ENCODE results near the gene PRKG1. TPM values are rescaled to one million over a fixed set of nuclear protein-coding genes. Genes with fewer than 3 reads are reported as not detected.
"Not testable (repeated sequence)": the region's sequence is repeated elsewhere in the genome, so short reads cannot be mapped to it uniquely, and the experiment has no call there.

Gene PRKG1
- polyA plus RNA-seq, 3 donors, result 12.9 to 15.4 (median 13.7) TPM

DNA sequence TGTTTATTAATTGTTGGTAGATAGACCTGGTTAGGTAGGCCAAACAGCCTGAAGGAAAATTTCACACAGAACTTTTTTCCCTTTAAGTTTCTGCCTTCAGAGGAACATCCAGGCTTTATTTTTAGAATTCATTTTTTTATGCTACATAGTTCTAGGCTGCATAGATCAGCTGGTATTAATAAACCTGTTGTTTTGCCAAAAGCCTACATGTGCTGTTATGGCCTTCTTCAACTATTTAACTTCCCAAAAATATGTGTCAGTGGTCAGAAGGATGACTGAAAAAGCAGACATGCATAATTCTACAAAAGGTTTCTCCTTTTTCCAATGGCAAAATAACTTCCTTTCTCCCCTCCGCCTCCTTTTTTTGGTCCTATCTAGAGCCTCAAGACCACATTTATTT lies 936.8 kb downstream of the PRKG1 start:
- no peak for DNase-seq (ENCODE audit: low read depth in 3 of 3, low spot score in 2 of 3)

DNA sequence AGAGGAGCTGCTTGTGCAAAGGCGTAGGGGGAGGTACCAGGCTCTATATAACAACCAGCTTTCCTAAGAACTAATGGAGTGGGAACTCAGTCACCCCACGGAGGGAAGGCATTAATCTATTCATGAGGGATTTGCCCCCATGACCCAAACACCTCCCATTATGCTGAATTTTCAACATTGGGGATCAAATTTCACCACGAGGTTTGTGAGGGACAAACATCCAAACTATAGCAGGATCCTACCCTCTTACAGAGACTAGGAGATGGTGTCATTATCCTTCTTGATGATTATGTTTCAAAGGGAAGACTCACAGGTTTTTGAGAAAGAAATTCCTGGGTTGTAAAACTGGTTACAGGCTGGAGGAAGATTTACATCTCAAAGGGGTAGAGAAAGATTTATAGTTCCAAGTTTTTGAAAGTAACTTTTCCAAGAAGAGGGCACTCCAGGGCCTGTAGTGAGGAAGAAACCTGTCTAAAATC lies 944.8 kb downstream of the PRKG1 start:
- peak in 2 of 3 donors; percentile 14 to 30 for DNase-seq (ENCODE audit: low read depth in 3 of 3, low spot score in 2 of 3)

DNA sequence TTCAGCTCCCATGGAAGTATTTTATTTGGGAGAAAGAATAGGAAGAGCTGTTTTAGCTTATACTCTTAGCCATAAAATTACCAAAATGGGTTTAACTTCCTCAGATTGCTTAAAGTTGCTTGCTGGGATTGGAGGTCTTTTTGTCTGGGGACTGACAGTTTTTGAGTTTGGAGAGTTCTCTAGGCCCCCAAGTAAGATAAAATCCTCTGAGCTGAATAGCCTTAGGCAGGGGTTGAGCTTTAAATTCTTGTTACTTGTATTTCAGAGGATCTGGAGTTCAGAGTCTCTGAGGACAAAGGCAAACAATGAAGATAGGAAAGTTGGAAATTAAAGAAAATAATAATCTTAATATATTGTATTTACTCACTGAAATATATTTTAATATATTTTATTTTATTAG lies 945.4 kb downstream of the PRKG1 start:
- DNase-seq (ENCODE audit: low read depth in 3 of 3, low spot score in 2 of 3), result no peak

DNA sequence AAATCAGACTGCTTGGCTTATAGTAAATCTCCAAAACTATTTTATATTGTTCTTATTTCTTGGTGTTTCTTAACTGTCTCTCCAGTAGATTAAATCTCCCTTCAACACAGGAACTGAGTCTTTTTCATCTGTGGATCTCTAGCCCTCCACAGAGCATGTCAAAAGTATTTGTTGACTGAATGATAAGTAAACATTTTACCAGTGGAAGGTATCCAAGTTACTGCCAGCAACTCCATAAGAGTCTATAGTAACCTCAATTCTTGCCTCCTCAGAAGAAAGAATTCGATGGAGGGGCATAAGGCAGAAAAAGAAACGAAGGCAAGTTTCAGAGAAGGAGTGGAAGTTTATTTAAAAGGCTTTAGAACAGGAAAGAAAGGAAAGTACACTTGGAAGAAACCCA lies 945.9 kb downstream of the PRKG1 start:
- no peak for DNase-seq (ENCODE audit: low read depth in 3 of 3, low spot score in 2 of 3)

DNA sequence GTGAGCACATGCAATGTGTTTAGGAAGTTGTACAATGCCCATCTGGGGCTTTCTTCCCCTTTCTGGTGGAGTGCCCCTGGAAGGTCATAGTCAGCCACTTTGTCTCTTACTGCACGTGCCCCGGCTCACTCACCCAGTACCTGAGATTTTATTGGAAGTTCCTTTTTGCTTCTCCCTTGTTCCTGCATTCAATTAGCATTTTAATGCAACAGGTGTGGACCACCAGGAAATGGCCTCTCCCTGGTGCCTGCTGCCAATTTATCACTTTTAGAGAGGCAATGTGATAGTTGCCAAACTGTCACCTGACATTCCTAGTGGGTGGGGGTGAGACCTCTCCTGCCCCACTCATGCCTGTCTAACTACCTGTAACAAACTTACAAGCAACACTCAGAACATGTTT lies 946.4 kb downstream of the PRKG1 start:
- no peak for DNase-seq (ENCODE audit: low read depth in 3 of 3, low spot score in 2 of 3)

DNA sequence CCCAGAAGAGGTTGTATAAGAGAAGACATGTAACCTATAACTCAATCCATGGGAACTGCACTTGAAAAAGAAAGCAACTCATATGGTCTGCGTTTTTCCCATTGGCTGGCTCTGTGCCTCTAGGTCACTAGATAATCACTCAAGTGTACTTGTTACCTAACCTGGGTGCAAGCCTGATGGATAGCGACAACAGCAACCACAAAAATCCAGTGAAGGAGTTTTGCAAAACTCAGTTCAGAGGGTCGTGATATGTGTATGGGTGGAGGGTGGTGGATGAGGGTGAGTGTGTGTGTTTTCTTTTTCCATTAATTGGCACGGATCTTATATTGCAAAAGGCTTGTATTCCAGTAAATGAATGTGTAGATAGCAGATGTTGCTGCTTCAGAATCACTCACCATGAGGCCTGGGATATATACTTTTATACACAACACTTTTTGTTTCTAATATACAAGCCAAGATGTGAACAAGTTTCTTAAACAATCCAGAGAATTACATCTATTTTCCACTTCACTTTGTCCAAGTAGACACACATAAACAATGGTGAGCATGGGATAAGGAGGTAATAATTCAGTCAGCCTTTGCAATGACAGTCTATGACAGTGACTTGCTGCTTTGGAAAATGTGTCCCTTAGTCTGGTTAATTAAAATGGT lies 952.9 kb downstream of the PRKG1 start:
- DNase-seq (ENCODE audit: low read depth in 3 of 3, low spot score in 2 of 3), result no peak

DNA sequence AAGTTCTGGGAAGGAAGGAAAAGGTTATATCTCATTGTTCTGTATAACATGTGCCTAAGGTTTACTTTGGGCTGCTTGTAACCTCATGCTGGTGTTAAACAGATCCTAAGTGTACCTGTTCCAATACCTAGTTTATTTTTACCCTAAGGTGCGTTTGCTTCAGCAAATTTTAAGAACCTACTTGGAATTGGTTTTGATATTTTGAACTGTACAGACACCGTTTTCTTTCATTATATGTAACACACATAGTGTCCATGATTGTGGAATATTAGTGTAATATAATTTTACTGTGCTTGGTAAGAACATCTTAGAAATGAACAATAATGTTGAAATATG lies 954.2 kb downstream of the PRKG1 start:
- DNase-seq (ENCODE audit: low read depth in 3 of 3, low spot score in 2 of 3), result no peak

DNA sequence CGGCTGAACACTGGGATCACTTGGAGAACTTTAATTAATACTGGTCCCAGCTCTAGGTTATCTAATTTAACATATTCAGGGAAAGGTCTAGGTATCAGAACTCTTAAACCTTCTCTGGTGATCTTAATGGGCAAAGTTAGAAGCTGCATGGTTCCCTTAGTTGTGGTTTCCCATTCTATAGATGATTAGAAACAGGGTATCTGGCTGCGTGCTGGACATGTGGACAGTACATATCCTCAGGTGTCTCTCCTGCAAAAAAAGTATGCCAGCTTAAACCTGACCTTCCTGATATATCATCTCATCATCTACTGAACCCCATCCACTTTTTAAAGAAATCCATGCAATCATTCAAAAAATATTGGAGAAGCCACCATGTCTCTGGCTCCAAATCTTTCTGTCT lies 955.3 kb downstream of the PRKG1 start:
- no peak for DNase-seq (ENCODE audit: low read depth in 3 of 3, low spot score in 2 of 3)

DNA sequence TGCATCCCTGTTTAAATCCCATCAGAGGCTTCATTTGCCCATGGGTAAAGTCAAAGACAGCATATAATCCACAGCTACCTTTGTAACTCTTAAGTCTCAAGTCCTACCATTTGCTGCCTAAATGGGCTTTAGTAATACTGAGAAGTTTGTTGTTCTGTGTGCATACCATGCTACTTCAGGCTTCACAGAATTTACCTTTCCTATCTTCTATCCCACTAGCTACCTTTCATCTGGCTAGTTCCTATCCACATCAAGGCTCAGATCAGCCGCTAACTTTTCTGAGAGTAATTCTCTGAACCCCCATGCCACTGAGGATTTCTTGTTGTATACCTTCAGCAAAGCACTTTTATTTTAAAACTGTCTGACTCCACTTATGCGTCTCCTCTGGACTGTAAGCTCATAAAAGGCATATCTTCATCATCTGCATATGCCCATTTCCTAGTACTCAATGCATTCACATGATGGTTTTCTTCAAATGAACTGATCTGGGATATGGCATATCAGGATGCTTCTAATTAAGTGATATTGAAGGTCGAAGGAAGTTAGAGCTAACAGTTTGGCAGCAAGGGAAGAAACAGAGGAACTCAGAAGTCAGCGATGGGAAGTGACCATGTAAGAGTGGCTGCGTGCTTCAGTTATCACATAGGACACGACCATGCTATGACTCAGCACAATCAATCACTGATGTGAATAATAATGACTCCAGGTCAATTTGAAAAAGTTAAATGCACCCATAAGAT lies 955.9 kb downstream of the PRKG1 start:
- DNase-seq (ENCODE audit: low read depth in 3 of 3, low spot score in 2 of 3), result no peak

DNA sequence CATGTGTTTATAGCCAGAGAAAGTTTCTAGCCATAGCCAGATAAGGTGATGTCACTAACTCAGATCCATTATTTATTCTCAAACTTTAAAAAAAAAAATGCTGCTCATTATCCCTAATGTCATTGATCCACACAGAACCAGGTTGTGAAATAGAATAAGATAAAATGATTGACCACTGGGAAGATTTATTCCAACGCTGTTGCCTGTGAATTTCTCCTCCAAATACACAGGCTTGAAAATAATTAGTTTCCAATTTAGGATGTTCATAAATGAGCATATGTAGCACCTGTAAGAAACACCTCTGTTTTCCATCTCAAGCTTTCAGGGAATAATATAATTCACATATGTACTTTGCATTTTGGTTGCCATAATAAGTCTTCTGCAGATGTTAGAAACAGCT lies 956.7 kb downstream of the PRKG1 start:
- DNase-seq (ENCODE audit: low read depth in 3 of 3, low spot score in 2 of 3), result no peak

DNA sequence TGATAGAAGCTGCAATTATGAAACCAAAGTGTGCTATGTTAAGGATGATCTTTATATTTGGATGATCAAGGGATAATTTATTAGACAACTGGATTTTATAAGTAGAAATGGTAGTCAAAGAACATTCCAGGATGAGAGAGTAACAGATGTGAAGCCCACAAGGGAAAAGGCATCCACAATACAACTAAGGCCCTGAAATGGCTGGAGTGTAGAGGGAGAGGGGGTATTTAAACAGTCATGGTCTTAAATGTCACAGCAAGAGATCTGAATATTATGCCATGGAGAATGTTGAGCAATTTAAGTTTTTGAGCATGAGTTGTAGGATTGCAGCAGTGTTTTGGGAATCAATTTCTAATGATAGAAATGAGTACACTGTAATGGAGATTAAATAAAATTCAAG lies 957.5 kb downstream of the PRKG1 start:
- DNase-seq (ENCODE audit: low read depth in 3 of 3, low spot score in 2 of 3), result no peak

DNA sequence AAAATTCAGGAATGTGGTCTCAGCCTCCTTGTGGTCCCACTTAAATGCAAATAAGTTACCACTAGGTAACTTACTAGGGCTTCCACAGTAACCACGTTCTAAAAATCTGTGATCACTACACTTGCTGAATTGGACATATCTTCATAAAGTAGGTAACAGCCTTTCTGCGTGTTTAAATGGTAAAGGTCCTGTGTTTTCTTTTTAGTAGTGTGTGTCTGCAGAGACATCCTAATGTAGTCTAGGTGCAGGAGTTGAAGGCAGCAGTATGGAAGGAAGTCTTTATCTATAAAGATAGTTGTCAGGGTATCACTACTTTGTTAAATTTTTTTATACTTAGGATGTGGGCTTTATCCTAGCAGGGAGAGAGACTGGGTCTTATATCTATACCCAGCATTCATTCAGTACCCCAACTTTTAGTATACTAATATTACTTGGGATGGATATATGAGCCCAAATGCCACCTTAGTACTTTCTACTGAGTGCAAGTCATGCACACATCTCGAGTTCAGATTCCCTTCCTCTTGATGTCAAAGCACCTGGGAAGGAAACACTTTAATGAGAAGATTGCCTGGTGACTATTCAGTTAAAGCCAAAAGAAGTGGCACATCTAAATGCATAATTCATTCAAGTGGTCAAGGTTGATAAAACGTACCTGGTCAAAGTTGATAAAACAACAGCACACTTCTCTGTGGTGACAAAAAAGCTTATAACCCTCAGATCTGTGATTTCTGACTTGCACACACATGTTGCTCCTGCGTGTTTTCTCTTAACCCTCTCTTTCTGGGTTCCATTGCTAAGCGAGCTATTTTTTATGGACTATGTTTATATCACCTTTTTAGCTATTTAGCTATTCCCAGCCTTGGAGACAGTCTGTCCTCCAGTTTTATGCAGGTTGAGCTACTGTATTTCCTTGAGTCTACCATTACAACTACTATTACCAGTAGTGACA lies 958.7 kb downstream of the PRKG1 start:
- no peak for DNase-seq (ENCODE audit: low read depth in 3 of 3, low spot score in 2 of 3)

DNA sequence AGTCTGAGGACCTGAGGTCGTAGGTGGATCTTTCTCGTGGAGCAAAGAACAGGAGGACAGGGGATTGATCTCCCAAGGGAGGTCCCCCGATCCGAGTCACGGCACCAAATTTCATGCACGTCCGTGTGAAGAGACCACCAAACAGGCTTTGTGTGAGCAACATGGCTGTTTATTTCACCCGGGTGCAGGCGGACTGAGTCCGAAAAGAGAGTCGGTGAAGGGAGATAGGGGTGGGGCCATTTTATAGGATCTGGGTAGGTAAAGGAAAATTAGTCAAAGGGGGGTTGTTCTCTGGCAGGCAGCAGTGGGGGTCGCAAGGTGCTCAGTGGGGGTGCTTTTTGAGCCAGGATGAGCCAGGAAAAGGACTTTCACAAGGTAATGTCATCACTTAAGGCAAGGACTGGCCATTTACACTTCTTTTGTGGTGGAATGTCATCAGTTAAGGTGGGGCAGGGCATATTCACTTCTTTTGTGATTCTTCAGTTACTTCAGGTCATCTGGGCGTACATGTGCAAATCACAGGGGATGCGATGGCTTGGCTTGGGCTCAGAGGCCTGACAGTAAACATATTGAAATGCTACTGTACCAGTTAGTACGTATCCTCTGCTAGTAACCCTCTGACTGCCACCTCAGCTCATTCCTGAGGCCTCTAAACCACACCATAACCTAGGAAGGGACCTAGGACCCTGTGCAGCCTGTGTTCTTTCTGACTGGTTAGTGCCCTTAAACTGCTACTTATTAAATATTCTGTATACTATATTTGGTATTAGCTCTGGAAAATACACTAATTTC lies 964.9 kb downstream of the PRKG1 start:
- not testable (repeated sequence) for DNase-seq (ENCODE audit: low read depth in 3 of 3, low spot score in 2 of 3)

DNA sequence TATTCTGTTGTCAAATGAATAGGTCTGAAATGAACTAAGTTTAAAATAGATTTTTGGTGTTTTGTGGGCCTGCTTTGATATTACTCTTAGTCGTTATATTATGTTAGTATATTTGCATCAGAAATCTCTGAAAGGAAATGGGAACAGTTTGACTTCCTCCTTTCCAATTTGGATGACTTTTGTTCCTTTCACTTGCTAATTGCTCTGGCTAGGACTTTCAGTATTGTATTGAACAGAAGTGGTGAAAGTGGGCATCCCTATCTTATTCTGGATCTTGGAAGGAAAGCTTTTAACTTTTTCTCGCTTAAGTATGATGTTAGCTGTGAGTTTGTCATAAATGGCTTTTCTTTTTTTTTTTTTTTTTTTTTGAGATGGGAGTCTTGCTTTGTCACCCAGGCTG lies 966.2 kb downstream of the PRKG1 start:
- DNase-seq (ENCODE audit: low read depth in 3 of 3, low spot score in 2 of 3), result no peak

DNA sequence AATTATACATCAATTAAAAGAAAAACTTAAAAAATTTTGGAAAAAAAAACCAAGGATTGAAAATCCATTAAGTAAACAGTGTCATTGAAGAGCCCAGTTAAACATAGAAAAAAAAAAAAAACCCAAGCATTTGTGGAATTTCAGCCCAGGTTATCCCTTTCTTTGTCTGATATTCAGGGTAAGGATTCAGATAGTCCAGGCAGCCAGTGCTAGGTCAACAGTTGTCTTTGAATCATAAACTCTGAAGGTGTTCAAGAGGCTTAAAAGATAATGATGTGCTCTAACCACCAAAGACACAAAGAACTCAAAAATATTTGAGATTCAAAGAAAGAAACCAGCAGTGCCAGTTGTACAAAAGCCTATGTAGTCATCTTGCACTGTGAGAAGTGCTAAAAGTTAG lies 969.5 kb downstream of the PRKG1 start:
- DNase-seq (ENCODE audit: low read depth in 3 of 3, low spot score in 2 of 3), result no peak

DNA sequence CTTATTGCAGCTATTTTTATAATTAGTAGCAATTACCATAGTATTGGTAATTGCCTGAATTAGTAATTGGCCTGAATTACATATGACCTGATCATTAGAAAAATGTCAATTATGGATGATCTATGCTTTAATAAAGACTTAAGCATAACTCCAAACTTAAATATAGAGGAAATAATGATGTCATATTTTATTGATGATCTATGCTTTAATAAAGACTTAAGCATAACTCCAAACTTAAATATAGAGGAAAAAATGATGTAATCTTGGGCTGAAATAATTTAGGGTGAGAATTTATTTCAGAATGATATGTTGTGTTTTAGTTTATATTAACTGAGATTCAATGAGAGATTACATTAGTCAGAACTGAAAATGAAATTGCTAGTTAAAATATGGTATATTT lies 973.8 kb downstream of the PRKG1 start:
- no peak for DNase-seq (ENCODE audit: low read depth in 3 of 3, low spot score in 2 of 3)

DNA sequence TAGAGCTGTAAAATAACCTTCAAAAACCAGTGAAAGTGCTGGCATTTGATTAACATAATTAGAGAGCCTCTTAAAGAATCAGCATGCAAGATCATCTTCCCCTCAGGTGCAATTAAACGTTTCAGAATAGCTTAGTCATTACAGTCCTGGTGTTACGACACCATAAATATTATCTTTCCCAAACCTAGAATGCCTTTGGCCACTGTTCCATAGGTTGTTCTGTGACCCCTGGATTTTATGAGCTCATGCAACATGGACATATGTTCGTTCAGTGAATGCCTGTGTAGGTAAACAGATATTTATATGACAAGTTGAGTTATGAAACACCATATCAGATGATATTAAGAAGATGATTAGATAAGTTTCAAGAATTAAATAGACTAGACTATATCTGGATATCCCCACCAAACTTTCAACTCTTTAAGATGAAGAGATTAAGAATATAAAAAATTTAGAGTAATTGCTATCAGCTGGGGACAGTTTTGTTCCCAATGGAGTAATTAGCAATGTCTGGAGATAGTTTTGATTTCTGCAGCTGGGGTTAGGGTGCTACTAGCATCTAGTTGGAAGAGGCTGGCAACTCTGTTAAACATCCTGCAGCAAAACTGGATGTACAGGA lies 976.3 kb downstream of the PRKG1 start:
- no peak for DNase-seq (ENCODE audit: low read depth in 3 of 3, low spot score in 2 of 3)

DNA sequence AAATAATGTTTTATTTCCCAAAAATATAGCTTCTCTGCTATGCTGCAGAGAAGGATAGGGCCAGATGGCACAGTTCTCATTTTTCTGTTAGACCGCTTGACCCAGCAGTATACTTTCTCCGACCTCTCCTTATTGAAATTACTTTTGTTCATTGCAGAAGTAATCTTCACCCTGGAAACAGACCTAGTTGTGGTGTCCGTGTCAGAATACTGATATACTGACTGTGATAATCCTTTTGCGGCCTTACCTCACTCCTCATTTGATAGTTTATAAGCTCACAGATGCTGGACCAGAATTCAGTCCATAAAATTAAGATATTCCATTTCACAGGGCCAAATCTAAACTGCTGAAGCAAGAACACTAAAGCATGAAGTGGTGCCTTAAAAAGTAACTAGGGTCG lies 979.2 kb downstream of the PRKG1 start:
- DNase-seq (ENCODE audit: low read depth in 3 of 3, low spot score in 2 of 3), result no peak

DNA sequence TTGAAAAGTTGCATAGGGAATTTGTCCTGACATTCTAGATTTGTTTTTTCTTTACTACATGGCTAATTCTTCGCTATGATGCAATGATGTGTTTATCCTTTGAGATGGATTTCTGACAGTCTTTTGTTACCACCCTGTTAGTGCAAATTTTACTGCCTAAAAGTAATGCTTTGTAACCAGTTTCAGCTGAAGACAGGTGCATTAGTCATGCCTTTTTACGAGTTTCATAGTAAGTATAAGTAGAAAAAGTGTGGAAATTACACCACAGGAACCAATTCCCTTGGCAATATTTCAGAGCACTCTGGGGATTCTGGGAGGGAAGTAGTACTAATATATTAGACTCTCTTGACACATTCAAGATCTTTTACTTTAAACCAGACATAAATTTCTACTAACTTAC lies 982.0 kb downstream of the PRKG1 start:
- no peak for DNase-seq (ENCODE audit: low read depth in 3 of 3, low spot score in 2 of 3)

DNA sequence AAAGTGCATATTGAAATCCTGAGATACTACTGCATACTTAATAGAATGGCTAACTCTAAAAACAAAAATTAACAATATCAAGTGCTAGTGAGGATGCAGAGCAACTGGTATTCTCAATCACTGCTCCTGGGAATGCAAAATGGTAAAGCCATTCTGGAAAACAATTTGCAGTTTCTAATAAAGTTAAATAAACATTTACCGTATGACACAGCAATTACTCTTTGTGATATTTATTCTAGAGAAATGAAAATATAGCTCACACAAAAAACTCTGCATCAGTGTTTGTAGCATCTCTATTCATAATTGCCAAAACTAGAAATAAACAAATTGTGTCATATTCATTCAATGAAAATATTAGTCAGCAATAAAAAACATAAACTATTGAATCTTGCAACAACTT lies 984.8 kb downstream of the PRKG1 start:
- no peak for DNase-seq (ENCODE audit: low read depth in 3 of 3, low spot score in 2 of 3)

Measured in right renal cortex interstitium (tissue), 3 donors.